LNCaP clone FGC (cell line): Measurements from ENCODE around the gene INPP5A.
A peak's percentile ranks its signal among the peaks of the same experiment; 100 is the strongest.

Source experiments
- DNase-seq: peaks from one replicate; pipeline ENCODE4 v3.0.0-alpha.2; 2011; ENCODE audit warnings: low read depth
- H3K4me3 ChIP-seq: 2 replicates; pipeline ENCODE4 v1.5.1; 2011; ENCODE audit warnings: mild to moderate bottlenecking, low read depth, low read length, control low read depth
- TF ChIP-seq, protein P1 (sequence below): IDR thresholded peaks from 2 replicates; pipeline ENCODE4 v1.5.1; 2012; ENCODE audit warnings: mild to moderate bottlenecking; ENCODE audit not compliant: control insufficient read depth, insufficient read depth; ENCODE audit errors: extremely low read depth

Gene INPP5A

DNA sequence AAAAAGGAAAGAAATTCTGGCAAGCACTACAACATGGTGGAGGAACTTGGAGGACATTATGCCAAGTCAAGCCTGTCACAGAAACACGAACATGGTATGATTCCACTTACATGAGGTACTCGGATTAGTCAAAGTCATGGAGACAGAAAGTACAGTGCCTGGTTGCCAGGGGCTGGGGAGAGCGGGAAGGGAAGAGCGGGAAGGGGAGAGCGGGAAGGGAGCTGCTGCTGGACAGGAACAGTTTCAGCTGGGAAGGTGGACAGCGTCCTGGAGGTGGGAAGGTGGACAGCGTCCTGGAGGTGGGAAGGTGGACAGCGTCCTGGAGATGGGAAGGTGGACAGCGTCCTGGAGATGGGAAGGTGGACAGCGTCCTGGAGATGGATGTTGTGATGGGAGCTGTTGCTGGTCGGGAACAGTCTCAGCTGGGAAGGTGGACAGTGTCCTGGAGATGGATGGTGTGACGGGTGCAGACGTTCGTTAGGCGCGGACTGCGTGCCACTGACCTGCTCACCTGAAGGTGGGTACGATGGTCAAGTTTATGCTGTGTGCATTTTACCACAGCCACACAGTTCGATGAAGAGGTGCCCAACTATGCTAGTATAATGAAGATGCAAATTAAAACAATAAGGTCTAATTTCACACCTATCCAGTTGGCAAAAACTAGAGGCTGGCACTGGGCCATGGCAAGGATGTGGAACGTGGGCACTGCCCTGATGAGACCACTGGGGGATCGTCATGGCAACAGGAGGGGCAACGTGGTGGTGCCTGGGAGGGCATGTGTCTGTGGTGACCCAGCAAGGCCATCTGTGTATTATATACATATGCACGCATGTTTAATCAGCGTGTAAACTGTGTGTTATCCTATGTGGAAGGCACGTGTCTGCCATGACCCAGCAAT is 144.5 kb downstream of the INPP5A start:
- TF ChIP-seq, protein P1, sequence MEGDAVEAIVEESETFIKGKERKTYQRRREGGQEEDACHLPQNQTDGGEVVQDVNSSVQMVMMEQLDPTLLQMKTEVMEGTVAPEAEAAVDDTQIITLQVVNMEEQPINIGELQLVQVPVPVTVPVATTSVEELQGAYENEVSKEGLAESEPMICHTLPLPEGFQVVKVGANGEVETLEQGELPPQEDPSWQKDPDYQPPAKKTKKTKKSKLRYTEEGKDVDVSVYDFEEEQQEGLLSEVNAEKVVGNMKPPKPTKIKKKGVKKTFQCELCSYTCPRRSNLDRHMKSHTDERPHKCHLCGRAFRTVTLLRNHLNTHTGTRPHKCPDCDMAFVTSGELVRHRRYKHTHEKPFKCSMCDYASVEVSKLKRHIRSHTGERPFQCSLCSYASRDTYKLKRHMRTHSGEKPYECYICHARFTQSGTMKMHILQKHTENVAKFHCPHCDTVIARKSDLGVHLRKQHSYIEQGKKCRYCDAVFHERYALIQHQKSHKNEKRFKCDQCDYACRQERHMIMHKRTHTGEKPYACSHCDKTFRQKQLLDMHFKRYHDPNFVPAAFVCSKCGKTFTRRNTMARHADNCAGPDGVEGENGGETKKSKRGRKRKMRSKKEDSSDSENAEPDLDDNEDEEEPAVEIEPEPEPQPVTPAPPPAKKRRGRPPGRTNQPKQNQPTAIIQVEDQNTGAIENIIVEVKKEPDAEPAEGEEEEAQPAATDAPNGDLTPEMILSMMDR: no peak
- DNase-seq: no peak
- no peak overlapping the region for H3K4me3 ChIP-seq

DNA sequence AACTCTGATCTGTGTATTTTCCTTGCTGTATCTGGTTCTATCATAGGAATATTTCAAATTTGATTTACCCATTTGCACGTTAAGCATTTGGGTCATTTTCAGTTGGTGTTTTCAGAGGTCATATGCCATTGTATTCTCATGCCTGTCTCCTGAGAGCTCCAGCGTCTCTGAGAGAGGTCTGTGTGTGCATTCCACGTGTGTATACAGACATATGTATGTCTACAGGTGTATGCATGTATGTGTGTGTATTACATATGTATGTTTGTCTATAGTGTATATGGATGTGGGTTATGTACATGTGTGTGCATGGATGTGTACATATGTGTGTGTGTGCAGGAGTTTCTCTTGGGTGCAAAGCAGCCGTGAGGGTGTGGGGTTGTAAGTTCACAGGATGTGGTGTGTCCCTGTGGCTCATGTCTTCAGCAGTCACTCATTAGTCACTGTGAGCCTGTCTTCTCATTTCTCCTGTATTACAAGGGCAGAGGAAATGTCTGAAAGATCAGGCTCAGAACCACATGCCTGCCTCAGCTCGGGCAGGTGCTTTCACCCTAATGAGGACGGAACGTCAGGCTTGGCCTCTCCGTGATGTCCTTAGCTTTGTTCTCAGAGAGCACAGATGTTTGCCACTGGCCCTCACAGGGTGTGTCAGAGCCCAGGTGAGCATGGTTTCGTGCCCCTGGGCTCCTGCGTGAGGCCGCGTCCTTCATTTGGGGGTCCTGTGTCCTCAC is 146.7 kb downstream of the INPP5A start:
- H3K4me3 ChIP-seq: no peak overlapping the region
- no peak for DNase-seq
- TF ChIP-seq, protein P1: no peak

DNA sequence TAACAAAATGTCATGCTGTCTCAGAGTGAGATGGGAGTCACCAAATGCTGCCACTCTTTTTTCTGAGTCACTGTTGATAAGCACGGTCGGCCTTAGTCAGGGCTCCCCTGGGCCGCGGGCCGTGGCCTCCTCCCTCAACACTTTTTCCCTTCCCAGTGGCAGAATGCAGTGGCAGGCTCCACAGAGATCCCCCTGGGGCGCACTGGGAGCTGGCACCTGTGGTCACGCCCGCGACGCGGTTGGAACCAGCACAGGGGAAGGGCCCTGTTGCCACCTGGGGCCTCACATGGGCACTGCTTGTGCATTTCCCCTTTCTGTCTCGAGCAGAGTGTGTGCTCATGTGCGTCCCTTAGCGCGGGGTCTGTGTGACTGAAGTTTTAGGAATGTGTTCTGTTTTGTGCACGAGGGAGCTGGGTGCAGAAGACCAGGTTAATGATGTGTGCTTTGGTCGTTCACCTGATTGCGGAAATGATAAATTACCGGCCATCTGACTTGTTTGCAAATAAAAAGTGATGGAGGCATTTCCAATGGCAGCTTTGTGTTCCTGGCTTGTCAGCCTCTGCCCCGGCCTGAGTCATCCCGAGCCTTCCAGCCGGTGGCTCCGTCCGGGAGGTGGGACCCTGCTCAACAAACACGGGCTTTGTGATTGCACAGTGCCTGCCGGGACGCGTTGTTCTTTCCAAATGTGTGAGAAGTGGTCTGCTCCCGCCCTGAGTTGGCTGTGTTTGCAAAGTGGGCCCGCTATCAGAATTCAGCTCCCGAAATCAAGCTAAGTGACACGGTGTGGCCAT is 147.7 kb downstream of the INPP5A start:
- DNase-seq: peak; percentile 74
- no peak overlapping the region for H3K4me3 ChIP-seq
- TF ChIP-seq, protein P1: no peak

DNA sequence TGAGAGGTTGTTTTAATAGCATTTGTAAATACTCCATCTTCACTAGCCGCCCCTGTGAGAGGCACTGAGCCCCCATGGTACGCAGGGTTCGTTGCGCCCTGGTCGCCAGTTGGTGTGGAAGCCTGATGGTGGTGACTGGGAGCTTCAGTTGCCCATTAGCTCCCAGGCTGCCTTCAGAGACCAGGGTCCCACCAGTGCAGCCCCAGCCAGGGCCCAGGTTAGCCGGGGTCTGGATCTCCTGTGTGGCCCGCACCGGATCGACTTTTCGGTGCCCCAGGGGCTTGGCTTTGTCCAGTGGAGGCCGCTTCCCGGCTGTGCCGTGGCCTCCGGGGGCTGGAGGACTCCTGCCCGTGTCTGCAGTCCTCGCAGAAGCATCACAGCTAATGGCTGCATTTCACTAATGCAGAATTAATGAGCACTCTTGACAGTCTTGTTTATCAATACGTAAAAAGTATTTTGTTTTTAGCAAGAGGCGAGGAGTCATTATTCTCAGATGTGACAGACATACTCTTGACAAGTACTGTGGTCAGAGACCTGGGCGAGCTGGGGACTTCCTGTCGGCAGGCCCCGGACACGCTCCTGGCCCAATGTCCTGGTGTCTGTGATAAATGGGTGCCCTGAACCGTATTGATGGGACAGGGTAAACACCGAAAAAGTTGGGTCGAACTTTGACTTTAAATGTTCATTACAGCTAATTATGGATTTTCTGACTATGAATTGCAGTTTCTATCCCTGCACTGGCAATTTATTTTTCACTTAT is 148.5 kb downstream of the INPP5A start:
- TF ChIP-seq, protein P1: no peak
- DNase-seq: no peak
- H3K4me3 ChIP-seq: no peak overlapping the region

DNA sequence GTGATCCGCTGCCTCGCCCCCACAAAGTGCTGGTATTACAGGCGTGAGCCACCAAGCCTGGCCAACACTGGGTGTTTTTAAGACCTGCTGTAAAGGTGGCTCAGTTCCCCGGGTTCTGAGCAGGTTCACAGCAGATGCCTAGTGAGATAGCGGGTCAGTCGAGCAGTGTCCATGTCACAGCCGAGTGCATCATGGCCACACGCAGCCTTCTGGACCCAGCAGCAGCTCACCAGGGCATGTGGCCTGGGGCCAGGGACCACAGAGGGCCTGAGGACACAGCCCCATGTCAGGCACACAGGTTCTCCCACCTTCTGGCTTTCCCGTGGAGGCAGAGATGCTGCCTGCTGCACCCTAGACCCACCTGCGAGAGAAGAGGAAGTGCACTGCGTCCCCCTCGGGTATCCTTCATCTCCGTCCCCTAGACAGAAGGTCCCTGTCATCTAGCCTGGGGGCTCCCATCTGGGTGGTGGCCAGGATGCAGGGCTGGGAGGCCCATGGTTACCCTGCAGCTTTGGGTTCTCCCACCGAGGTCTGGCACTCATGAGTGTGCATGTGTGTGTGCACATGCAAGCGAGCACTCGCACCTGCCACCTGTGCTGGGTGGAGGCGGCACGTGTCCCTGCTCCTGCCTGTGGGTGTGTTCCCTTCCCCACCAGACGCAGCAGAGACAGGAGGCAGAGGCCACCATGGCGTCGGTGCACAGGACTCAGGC is 149.8 kb downstream of the INPP5A start:
- no peak for DNase-seq
- H3K4me3 ChIP-seq: no peak overlapping the region
- TF ChIP-seq, protein P1: no peak

DNA sequence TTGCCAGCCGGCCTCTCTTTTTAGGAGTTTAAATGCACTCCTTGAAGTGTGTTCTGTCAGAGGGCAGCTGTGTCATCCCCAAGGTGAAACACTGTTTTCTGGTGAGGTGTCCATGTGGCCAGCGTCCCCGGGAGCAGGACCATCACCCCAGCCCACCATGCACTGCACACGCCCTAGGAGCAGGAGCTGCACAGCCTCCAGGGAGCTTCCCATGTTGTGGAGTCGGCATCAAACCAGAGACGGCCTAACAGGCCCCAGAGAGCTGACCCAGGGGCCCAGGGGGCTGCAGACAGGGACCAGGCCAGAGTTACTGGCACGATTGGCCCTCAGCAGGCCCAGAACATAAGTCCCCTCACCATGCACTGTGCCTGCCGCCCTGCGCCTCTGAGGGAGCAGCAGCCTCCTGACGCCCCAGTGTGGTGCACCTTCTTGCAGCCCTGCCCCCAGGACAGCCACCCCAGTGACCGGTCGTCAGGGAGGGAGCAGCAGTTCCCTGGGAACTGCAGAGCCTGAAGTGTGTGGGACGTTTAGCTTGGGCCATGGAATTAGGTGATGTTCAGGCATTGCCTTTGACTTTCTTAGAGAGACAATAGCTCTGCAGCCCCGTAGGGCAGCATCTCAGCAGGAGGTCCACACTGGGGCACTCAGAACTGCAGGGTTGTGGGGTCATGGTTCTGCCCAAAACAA is 150.4 kb downstream of the INPP5A start:
- no peak for DNase-seq
- H3K4me3 ChIP-seq: no peak overlapping the region
- TF ChIP-seq, protein P1: no peak
